Measurements from ENCODE around the gene CCDC178.

Gene CCDC178

GRCh38 chr18:32929213-32929612 is 511.3 kb downstream of the CCDC178 start:
- H3K36me3 ChIP-seq (ENCODE audit: control insufficient read depth, low read length): no peaks in the 10 kb centered on the region
- H3K4me2 ChIP-seq (ENCODE audit: low read length): no peak overlapping the region
- H3K4me1 ChIP-seq (ENCODE audit: control insufficient read depth, low read length): peaks cover 23% of the 10 kb centered on the region
- H3F3A ChIP-seq (ENCODE audit: control insufficient read depth, insufficient read depth): no peaks in the 10 kb centered on the region
- H3K9me3 ChIP-seq (ENCODE audit: control insufficient read depth, insufficient read depth, low read length): no peaks in the 10 kb centered on the region
- no peaks in the 10 kb centered on the region for H3K9me2 ChIP-seq (replicated peaks; ENCODE audit: control insufficient read depth, low read length)
- no peak overlapping the region for H3K27ac ChIP-seq (ENCODE audit: low read depth, low read length)
- H4K20me1 ChIP-seq (ENCODE audit: control insufficient read depth, insufficient read depth, low read depth, low read length): no peaks in the 10 kb centered on the region
- no peaks in the 10 kb centered on the region for H3K79me2 ChIP-seq (ENCODE audit: control insufficient read depth, low read length)
- TF ChIP-seq EZH2phosphoT487 (IDR thresholded peaks at IDR 0.05; ENCODE audit: borderline replicate concordance, low read length): no peak
- TF ChIP-seq, protein P1, sequence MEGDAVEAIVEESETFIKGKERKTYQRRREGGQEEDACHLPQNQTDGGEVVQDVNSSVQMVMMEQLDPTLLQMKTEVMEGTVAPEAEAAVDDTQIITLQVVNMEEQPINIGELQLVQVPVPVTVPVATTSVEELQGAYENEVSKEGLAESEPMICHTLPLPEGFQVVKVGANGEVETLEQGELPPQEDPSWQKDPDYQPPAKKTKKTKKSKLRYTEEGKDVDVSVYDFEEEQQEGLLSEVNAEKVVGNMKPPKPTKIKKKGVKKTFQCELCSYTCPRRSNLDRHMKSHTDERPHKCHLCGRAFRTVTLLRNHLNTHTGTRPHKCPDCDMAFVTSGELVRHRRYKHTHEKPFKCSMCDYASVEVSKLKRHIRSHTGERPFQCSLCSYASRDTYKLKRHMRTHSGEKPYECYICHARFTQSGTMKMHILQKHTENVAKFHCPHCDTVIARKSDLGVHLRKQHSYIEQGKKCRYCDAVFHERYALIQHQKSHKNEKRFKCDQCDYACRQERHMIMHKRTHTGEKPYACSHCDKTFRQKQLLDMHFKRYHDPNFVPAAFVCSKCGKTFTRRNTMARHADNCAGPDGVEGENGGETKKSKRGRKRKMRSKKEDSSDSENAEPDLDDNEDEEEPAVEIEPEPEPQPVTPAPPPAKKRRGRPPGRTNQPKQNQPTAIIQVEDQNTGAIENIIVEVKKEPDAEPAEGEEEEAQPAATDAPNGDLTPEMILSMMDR (IDR thresholded peaks at IDR 0.05; ENCODE audit: low read depth, low read length, poor library complexity, severe bottlenecking): no peak
- H3K27me3 ChIP-seq (ENCODE audit: control insufficient read depth, low read length): no peaks in the 10 kb centered on the region
- no peak overlapping the region for H3K4me3 ChIP-seq (ENCODE audit: low read length)

DNA sequence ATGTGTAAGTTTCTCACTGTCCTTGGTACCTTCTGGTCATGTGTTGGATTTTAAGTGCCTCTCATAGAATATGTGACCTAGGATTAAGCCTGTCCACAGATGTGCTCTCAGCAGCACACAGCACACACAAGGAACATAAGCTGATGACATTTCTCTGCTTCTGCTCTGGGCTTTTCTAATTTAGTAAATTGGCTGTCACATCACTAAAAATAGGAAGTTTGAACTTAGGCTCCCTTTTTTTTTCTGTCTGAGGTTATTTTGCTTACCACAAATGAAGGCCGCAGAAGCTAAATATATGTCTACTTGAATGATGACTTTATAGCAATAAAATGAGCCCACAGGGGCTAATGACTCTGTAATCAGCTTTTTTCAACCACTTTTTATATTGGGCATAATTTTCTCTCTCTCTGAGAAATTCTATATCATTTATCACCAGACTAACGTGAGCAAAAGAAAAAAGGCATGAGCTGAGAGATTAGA is 517.5 kb downstream of the CCDC178 start:
- Histone ChIP-seq H3K27ac (ENCODE audit: low read depth, low read length) (peak overlapping the region; percentile 89), H3K9me2 (replicated peaks; ENCODE audit: control insufficient read depth, low read length) (no peaks in the 10 kb centered on the region), H3K4me1 (ENCODE audit: control insufficient read depth, low read length) (peaks cover 67% of the 10 kb centered on the region), H3K36me3 (ENCODE audit: control insufficient read depth, low read length) (no peaks in the 10 kb centered on the region), H3K4me2 (ENCODE audit: low read length) (peak overlapping the region; percentile 79), H3K9me3 (ENCODE audit: control insufficient read depth, insufficient read depth, low read length) (no peaks in the 10 kb centered on the region), H3K79me2 (ENCODE audit: control insufficient read depth, low read length) (no peaks in the 10 kb centered on the region), H3K4me3 (ENCODE audit: low read length) (peak overlapping the region; percentile 64), H3K27me3 (ENCODE audit: control insufficient read depth, low read length) (no peaks in the 10 kb centered on the region), H3F3A (ENCODE audit: control insufficient read depth, insufficient read depth) (peaks cover 11% of the 10 kb centered on the region), H4K20me1 (ENCODE audit: control insufficient read depth, insufficient read depth, low read depth, low read length) (no peaks in the 10 kb centered on the region)
- no peak for TF ChIP-seq EZH2phosphoT487 (IDR thresholded peaks at IDR 0.05; ENCODE audit: borderline replicate concordance, low read length)
- TF ChIP-seq, protein P1 (IDR thresholded peaks at IDR 0.05; ENCODE audit: low read depth, low read length, poor library complexity, severe bottlenecking): no peak

- Histone ChIP-seq H3K4me3 (ENCODE audit: low read length) (no peak overlapping the region), H3K9me2 (replicated peaks; ENCODE audit: control insufficient read depth, low read length) (no peaks in the 10 kb centered on the region), H3K27ac (ENCODE audit: low read depth, low read length) (no peak overlapping the region), H3K79me2 (ENCODE audit: control insufficient read depth, low read length) (no peaks in the 10 kb centered on the region), H4K20me1 (ENCODE audit: control insufficient read depth, insufficient read depth, low read depth, low read length) (no peaks in the 10 kb centered on the region), H3K4me2 (ENCODE audit: low read length) (no peak overlapping the region), H3F3A (ENCODE audit: control insufficient read depth, insufficient read depth) (peaks cover 11% of the 10 kb centered on the region), H3K36me3 (ENCODE audit: control insufficient read depth, low read length) (no peaks in the 10 kb centered on the region), H3K9me3 (ENCODE audit: control insufficient read depth, insufficient read depth, low read length) (no peaks in the 10 kb centered on the region), H3K27me3 (ENCODE audit: control insufficient read depth, low read length) (no peaks in the 10 kb centered on the region), H3K4me1 (ENCODE audit: control insufficient read depth, low read length) (peaks cover 67% of the 10 kb centered on the region)
- TF ChIP-seq EZH2phosphoT487 (IDR thresholded peaks at IDR 0.05; ENCODE audit: borderline replicate concordance, low read length): no peak
- TF ChIP-seq, protein P1 (IDR thresholded peaks at IDR 0.05; ENCODE audit: low read depth, low read length, poor library complexity, severe bottlenecking): no peak
Observed at GRCh38 chr18:32920796-32921787, 519.4 kb downstream of the CCDC178 start.
